Peyer's patch (tissue), 4 donors: ENCODE measurements around the gene AKT2. TPM values are rescaled to one million over a fixed set of nuclear protein-coding genes. Genes with fewer than 3 reads are reported as not detected.
A peak's percentile ranks its signal among the peaks of the same experiment; 100 is the strongest.

Source experiments
- DNase-seq, 3 donors: peaks; one replicate each; pipeline ENCODE4 v3.0.0-alpha.2; 2017 to 2019
- H3K27ac ChIP-seq, 4 donors: fragments of 200-600 bp; sonication (generic); one replicate each; pipeline ENCODE4 v1.5.1; 2016 to 2019
- H3K27me3 ChIP-seq, 2 donors: fragments of 200-600 bp; sonication (generic); one replicate each; pipeline ENCODE4 v1.5.1; 2019
- H3K36me3 ChIP-seq, 3 donors: fragments of 200-600 bp; sonication (generic); one replicate each; pipeline ENCODE4 v1.5.1; 2016 to 2019
- H3K4me1 ChIP-seq, 4 donors: fragments of 200-600 bp; sonication (generic); one replicate each; pipeline ENCODE4 v1.5.1; 2016 to 2019
- H3K4me3 ChIP-seq, 4 donors: fragments of 200-600 bp; sonication (generic); 1 replicate in 3 of 4; 2 replicates in 1 of 4; pipeline ENCODE4 v1.5.1; 2016 to 2019; ENCODE audit warnings: mild to moderate bottlenecking in 1 of 4
- H3K9me3 ChIP-seq, 4 donors: fragments of 200-600 bp; sonication (generic); one replicate each; pipeline ENCODE4 v1.5.1; 2016 to 2019; ENCODE audit warnings: mild to moderate bottlenecking in 1 of 4
- POLR2A ChIP-seq, 2 donors: fragments of 450-650 bp; IDR thresholded peaks; one replicate each; pipeline ENCODE4 v1.5.1; 2017; ENCODE audit warnings: antibody characterized with exemption in 2 of 2, mild to moderate bottlenecking in 2 of 2, moderate library complexity in 2 of 2
- total RNA-seq, 4 donors: library from RNA; depleted of rRNA; stranded (reverse); fragments of >200 nt; gene quantifications; one replicate each; pipeline ENCODE4 v1.1.0, GENCODE V29; 2016
- TF ChIP-seq, protein P1 (sequence below), 6 experiments: fragments of 450-650 bp in 4 of 6; fragments of 200-600 bp in 2 of 6; sonication (generic) in 1 of 6; IDR thresholded peaks; one replicate each; pipeline ENCODE4 v1.5.1; 2017 to 2019; ENCODE audit warnings: antibody characterized with exemption in 6 of 6, mild to moderate bottlenecking in 3 of 6, moderate library complexity in 1 of 6

The AKT2 gene
- total RNA-seq, 4 donors from 2014 or later, result 67.1 to 146 (median 100) TPM

DNA sequence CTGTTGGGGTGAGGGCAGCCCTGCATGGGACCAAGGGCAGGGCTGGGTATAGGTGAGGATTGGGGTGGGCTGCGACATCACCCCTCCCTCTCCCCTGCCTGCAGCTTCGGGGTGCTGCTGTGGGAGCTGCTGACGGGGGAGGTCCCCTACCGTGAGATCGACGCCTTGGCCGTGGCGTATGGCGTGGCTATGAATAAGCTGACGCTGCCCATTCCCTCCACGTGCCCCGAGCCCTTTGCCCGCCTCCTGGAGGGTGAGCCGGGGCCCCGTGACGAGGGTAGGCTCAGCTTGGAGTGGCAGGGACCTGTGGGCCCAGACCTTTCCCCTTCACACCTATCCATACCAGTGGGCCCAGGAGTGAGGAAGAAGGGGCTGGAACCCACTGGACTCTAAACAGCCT lies 80.8 kb downstream of the AKT2 start:
- Histone ChIP-seq H3K4me1 (no peaks in the 10 kb centered on the region), H3K36me3 (peaks cover 0 to 15% (median 0%) of the 10 kb centered on the region in 3 donors), H3K4me3 (no peak overlapping the region), H3K27me3 (no peaks in the 10 kb centered on the region), H3K27ac (no peak overlapping the region), H3K9me3 (no peaks in the 10 kb centered on the region)
- TF ChIP-seq, protein P1, sequence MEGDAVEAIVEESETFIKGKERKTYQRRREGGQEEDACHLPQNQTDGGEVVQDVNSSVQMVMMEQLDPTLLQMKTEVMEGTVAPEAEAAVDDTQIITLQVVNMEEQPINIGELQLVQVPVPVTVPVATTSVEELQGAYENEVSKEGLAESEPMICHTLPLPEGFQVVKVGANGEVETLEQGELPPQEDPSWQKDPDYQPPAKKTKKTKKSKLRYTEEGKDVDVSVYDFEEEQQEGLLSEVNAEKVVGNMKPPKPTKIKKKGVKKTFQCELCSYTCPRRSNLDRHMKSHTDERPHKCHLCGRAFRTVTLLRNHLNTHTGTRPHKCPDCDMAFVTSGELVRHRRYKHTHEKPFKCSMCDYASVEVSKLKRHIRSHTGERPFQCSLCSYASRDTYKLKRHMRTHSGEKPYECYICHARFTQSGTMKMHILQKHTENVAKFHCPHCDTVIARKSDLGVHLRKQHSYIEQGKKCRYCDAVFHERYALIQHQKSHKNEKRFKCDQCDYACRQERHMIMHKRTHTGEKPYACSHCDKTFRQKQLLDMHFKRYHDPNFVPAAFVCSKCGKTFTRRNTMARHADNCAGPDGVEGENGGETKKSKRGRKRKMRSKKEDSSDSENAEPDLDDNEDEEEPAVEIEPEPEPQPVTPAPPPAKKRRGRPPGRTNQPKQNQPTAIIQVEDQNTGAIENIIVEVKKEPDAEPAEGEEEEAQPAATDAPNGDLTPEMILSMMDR (IDR thresholded peaks at IDR 0.05), result no peak
- no peak for TF ChIP-seq POLR2A (IDR thresholded peaks at IDR 0.05)
- DNase-seq, result no peak

DNA sequence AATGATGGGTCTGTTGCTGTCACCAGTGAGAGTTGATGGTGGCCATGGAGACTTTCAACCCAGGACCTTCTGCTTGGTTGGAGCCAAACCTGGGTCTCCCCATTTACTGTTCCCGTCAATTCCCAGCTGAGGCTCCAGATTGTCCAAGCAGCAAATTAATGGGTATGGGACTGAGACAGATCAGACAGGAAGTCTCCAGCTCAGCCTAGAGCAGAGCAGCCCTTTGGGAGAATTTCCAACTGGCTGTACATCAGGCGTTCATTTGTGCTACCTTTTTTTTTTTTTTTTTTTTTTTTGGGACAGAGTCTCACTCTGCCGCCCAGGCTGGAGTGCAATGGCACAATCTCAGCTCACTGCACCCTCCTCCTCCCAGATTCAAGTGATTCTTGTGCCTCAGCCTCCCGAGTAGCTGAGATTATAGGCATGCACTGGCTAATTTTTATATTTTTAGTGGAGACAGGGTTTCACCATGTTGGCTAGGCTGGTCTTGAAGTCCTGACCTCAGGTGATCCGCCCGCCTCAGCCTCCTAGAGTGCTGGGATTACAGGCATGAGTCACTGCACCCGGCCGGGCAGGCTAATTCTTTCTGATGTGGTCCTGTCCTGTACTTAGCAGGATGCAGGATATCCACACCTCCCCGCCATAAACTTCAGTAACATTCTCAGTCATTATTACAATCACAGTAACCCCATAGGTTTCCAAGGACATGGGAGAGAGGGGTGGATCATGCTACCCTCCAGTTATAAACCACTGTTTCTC lies 84.6 kb downstream of the AKT2 start:
- no peak for DNase-seq
- peaks cover 0 to 8% (median 0%) of the 10 kb centered on the region in 3 donors for H3K36me3 ChIP-seq
- H3K9me3 ChIP-seq, result no peaks in the 10 kb centered on the region
- no peaks in the 10 kb centered on the region for H3K4me1 ChIP-seq
- no peak overlapping the region for H3K4me3 ChIP-seq
- TF ChIP-seq, protein P1 (IDR thresholded peaks at IDR 0.05), result no peak
- TF ChIP-seq POLR2A (IDR thresholded peaks at IDR 0.05), result no peak
- H3K27ac ChIP-seq, result no peak overlapping the region
- H3K27me3 ChIP-seq, result no peaks in the 10 kb centered on the region

DNA sequence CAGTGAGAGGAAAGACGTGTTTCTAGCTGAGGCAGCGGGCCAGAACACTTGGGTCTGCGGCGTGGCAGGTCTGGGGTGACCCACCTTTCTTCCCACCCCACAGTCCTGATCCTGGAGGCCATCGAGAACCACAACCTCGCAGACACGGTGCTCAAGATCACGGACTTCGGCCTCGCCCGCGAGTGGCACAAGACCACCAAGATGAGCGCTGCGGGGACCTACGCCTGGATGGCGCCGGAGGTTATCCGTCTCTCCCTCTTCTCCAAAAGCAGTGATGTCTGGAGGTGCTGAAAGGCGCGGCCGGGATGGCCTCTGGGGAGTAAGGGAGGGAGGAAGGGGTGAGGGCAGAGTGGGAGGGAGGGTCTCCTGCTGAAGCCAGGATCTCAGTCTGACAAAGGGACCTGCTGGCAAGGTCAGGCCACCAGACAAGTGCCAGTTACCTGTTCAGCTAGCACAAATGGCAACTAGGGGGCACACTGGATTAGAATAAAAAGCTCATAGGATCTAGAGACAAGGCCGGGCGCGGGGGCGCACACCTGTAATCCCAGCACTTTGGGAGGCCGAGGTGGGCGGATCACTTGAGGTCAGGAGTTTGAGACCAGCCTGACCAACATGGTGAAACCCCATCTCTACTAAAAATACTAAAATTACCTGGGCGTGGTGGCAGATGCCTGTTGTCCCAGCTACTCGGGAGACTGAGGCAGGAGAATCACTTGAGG lies 86.7 kb downstream of the AKT2 start:
- Histone ChIP-seq H3K27ac (no peak overlapping the region), H3K4me3 (no peak overlapping the region), H3K36me3 (no peaks in the 10 kb centered on the region), H3K4me1 (no peaks in the 10 kb centered on the region), H3K9me3 (no peaks in the 10 kb centered on the region), H3K27me3 (no peaks in the 10 kb centered on the region)
- no peak for DNase-seq
- no peak for TF ChIP-seq POLR2A (IDR thresholded peaks at IDR 0.05)
- TF ChIP-seq, protein P1 (IDR thresholded peaks at IDR 0.05), result no peak

DNA sequence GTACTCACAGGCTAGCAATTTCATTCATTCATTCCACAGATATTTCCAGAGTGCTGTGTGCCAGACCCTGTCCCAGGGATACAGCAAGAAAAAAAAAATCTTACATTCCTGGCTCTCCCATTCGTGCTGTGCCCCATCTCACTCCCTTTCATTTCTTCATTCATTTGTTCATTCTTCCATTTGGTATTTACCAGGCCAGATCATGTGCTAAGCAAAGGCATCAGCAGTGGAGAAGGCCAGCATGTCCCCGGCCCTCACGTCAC lies 91.6 kb downstream of the AKT2 start:
- Histone ChIP-seq H3K4me3 (no peak overlapping the region), H3K36me3 (no peaks in the 10 kb centered on the region), H3K27ac (no peak overlapping the region), H3K4me1 (peaks cover 0 to 16% (median 8%) of the 10 kb centered on the region in 4 donors), H3K9me3 (no peaks in the 10 kb centered on the region), H3K27me3 (no peaks in the 10 kb centered on the region)
- DNase-seq, result no peak
- TF ChIP-seq POLR2A (IDR thresholded peaks at IDR 0.05), result no peak
- TF ChIP-seq, protein P1 (IDR thresholded peaks at IDR 0.05), result no peak

DNA sequence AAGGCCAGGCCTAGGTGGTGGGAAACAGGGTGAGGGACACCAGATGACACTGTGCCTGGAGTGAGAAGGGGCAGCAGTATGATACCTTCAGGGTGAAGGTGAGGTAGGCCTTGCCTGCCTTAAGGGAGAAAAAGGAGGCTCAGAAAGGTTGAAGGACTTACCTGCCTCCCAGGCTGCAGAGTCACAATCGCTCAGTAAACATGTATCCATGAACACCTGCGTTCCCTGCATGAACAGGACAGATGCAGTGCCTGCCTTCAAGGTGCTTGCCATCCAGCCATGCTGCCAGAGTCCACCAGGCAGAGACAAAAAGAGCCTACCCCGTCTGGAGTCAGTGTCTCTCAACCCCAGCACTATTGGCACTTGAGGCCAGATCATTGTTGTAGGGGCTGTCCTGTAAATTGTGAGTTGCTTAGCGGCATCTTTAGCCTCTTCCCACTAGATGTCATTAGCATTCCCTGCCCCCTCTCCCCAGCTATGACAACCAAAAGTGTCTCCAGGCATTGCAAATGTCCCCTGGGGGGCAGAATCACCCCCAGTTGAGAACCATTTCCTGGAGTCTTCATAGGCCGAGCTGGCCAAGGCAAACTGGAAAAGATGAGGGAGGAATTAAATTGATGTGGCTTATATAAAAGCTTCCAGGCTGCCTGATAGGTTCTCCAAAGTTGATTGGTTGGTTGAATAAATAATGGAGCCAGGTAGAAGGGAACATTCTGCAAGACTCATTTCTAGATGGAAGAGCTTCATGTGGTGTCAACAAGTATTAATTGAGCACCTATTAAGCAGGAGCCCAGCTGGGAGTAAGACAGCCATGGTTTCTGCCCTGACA lies 92.2 kb downstream of the AKT2 start:
- no peak overlapping the region for H3K27ac ChIP-seq

More for the DNA sequence above, 92.2 kb downstream of the AKT2 start:
- H3K36me3 ChIP-seq, result no peaks in the 10 kb centered on the region
- no peak for DNase-seq
- peaks cover 0 to 16% (median 8%) of the 10 kb centered on the region in 4 donors for H3K4me1 ChIP-seq
- no peaks in the 10 kb centered on the region for H3K27me3 ChIP-seq
- H3K9me3 ChIP-seq, result no peaks in the 10 kb centered on the region
- H3K4me3 ChIP-seq, result peak overlapping the region in 2 of 4 donors; percentile 1 to 99
- TF ChIP-seq, protein P1 (IDR thresholded peaks at IDR 0.05), result no peak
- TF ChIP-seq POLR2A (IDR thresholded peaks at IDR 0.05), result no peak
